ENCODE data around the gene USP49.
A peak's percentile ranks its signal among the peaks of the same experiment; 100 is the strongest.

The USP49 gene

DNA sequence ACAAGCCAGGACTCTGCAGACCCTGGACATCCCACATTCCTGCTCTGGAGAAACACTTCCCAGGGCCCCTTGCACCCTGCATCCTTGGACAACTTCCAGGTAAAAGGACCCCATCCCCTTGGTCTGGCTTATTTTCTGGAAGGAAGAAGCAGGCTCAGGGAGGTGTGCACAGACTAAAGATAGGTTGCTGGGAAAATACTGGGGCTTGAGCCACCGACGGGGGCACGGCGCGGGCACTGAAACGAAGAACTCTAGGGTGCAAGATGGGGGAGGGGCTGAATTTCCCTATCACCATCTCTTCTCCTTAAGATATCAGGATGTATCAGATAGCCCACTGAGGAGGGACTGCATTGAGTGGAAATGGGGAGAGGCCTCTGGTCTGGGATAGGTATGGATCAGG lies 116.3 kb downstream of the USP49 start:
- peaks cover 12% of the 10 kb centered on the region for H3K4me1 ChIP-seq (ENCODE audit: control insufficient read depth, insufficient read depth, low read length)
- no peak overlapping the region for H3K27ac ChIP-seq (ENCODE audit: low read depth, low read length)
- no peaks in the 10 kb centered on the region for H3K9me3 ChIP-seq (ENCODE audit: control insufficient read depth, insufficient read depth, low read depth, low read length)
- peak overlapping the region; percentile 82 for H3K4me3 ChIP-seq (ENCODE audit: low read depth, low read length)
- H3K9ac ChIP-seq (ENCODE audit: low read length), result no peak overlapping the region
- peaks cover 16% of the 10 kb centered on the region for H3K36me3 ChIP-seq (ENCODE audit: control insufficient read depth, insufficient read depth, low read length)
- H3K27me3 ChIP-seq (ENCODE audit: control insufficient read depth, insufficient read depth, low read length), result peaks cover 30% of the 10 kb centered on the region

- no peak overlapping the region for H3K9ac ChIP-seq (ENCODE audit: low read length)
- peaks cover 12% of the 10 kb centered on the region for H3K4me1 ChIP-seq (ENCODE audit: control insufficient read depth, insufficient read depth, low read length)
- H3K27ac ChIP-seq (ENCODE audit: low read depth, low read length), result no peak overlapping the region
- no peaks in the 10 kb centered on the region for H3K9me3 ChIP-seq (ENCODE audit: control insufficient read depth, insufficient read depth, low read depth, low read length)
- no peak overlapping the region for H3K4me3 ChIP-seq (ENCODE audit: low read depth, low read length)
- H3K36me3 ChIP-seq (ENCODE audit: control insufficient read depth, insufficient read depth, low read length), result peaks cover 19% of the 10 kb centered on the region
- peaks cover 19% of the 10 kb centered on the region for H3K27me3 ChIP-seq (ENCODE audit: control insufficient read depth, insufficient read depth, low read length)
Measured at GRCh38 chr6:41777551-41778285, 117.5 kb downstream of the USP49 start.

- no peaks in the 10 kb centered on the region for H3K27me3 ChIP-seq (ENCODE audit: control insufficient read depth, insufficient read depth, low read length)
- peaks cover 38% of the 10 kb centered on the region for H3K36me3 ChIP-seq (ENCODE audit: control insufficient read depth, insufficient read depth, low read length)
- no peak overlapping the region for H3K9ac ChIP-seq (ENCODE audit: low read length)
- H3K4me1 ChIP-seq (ENCODE audit: control insufficient read depth, insufficient read depth, low read length), result peaks cover 7% of the 10 kb centered on the region
- no peak overlapping the region for H3K27ac ChIP-seq (ENCODE audit: low read depth, low read length)
- no peak overlapping the region for H3K4me3 ChIP-seq (ENCODE audit: low read depth, low read length)
- no peaks in the 10 kb centered on the region for H3K9me3 ChIP-seq (ENCODE audit: control insufficient read depth, insufficient read depth, low read depth, low read length)
Measured at GRCh38 chr6:41775293-41775882, 119.8 kb downstream of the USP49 start.

GRCh38 chr6:41774841-41775240 lies 120.3 kb downstream of the USP49 start:
- Histone ChIP-seq H3K27me3 (ENCODE audit: control insufficient read depth, insufficient read depth, low read length) (no peaks in the 10 kb centered on the region), H3K27ac (ENCODE audit: low read depth, low read length) (no peak overlapping the region), H3K4me3 (ENCODE audit: low read depth, low read length) (no peak overlapping the region), H3K4me1 (ENCODE audit: control insufficient read depth, insufficient read depth, low read length) (peaks cover 7% of the 10 kb centered on the region), H3K9me3 (ENCODE audit: control insufficient read depth, insufficient read depth, low read depth, low read length) (no peaks in the 10 kb centered on the region), H3K36me3 (ENCODE audit: control insufficient read depth, insufficient read depth, low read length) (peaks cover 41% of the 10 kb centered on the region), H3K9ac (ENCODE audit: low read length) (no peak overlapping the region)

GRCh38 chr6:41771058-41771983 lies 123.9 kb downstream of the USP49 start:
- no peak overlapping the region for H3K4me3 ChIP-seq (ENCODE audit: low read depth, low read length)
- peaks cover 41% of the 10 kb centered on the region for H3K36me3 ChIP-seq (ENCODE audit: control insufficient read depth, insufficient read depth, low read length)
- no peaks in the 10 kb centered on the region for H3K27me3 ChIP-seq (ENCODE audit: control insufficient read depth, insufficient read depth, low read length)
- H3K4me1 ChIP-seq (ENCODE audit: control insufficient read depth, insufficient read depth, low read length), result peaks cover 19% of the 10 kb centered on the region; the same call in 1 of the 2 replicates
- H3K9me3 ChIP-seq (ENCODE audit: control insufficient read depth, insufficient read depth, low read depth, low read length), result no peaks in the 10 kb centered on the region
- H3K27ac ChIP-seq (ENCODE audit: low read depth, low read length), result no peak overlapping the region
- no peak overlapping the region for H3K9ac ChIP-seq (ENCODE audit: low read length)

DNA sequence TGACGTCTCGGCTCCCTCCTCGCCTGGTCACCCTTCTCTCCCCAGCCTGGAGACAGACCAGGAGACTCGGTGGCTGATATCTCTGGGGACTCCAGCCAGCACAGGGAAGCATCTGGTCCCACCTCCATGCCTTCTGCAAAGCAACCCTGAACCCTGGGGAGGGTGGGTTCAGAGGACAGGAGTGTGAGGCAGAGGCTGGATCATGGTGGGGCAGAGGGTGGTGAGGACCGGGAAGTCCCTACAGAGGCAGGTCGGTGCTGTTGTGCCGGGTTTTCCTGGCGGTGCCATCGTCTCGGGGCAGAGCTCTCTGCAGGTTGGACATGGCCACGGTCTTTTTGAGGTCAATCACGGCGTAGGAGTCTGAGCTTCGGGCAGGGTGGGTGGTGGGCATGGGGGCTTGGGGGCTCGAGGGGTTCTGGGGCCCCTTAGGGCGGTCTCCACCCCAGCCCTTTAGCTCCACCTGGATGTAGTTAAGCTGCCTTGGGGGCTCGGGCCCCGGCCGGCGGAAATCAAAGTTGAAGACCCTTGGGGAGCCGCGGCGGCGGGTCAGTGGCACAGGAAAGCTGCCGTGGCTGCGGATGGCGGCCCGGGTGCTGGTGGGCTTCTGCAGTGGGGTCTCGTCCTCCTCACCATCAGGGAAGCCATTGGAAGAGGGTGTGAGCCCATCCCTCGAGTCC lies 124.7 kb downstream of the USP49 start:
- H3K9ac ChIP-seq (ENCODE audit: low read length), result no peak overlapping the region
- H3K36me3 ChIP-seq (ENCODE audit: control insufficient read depth, insufficient read depth, low read length), result peaks cover 40% of the 10 kb centered on the region
- no peak overlapping the region for H3K27ac ChIP-seq (ENCODE audit: low read depth, low read length)
- peaks cover 19% of the 10 kb centered on the region; the same call in 1 of the 2 replicates for H3K4me1 ChIP-seq (ENCODE audit: control insufficient read depth, insufficient read depth, low read length)
- H3K9me3 ChIP-seq (ENCODE audit: control insufficient read depth, insufficient read depth, low read depth, low read length), result no peaks in the 10 kb centered on the region
- no peak overlapping the region for H3K4me3 ChIP-seq (ENCODE audit: low read depth, low read length)
- H3K27me3 ChIP-seq (ENCODE audit: control insufficient read depth, insufficient read depth, low read length), result no peaks in the 10 kb centered on the region

DNA sequence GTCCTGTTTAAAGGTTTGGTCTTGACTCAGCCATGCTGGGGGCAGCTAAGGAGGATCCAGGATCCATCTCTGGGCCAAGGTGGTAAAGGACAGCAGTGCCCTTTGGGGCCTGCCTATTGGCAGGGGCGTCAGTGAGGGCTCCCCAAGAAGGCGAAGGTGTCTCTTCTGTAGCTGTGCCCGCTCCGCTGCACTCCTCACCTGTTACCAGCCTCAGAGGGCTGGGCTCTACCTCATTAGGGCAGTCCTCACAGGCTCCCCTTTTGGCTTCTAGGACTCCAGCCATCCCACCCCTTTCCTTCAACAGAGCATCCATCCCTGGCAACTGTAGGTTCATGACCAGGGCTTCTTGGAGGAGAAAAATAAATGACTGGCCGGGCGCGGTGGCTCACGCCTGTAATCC lies 125.8 kb downstream of the USP49 start:
- H3K4me1 ChIP-seq (ENCODE audit: control insufficient read depth, insufficient read depth, low read length), result peaks cover 19% of the 10 kb centered on the region; the same call in 1 of the 2 replicates
- no peak overlapping the region for H3K4me3 ChIP-seq (ENCODE audit: low read depth, low read length)
- H3K27me3 ChIP-seq (ENCODE audit: control insufficient read depth, insufficient read depth, low read length), result no peaks in the 10 kb centered on the region
- no peak overlapping the region for H3K27ac ChIP-seq (ENCODE audit: low read depth, low read length)
- no peaks in the 10 kb centered on the region for H3K9me3 ChIP-seq (ENCODE audit: control insufficient read depth, insufficient read depth, low read depth, low read length)
- peaks cover 29% of the 10 kb centered on the region for H3K36me3 ChIP-seq (ENCODE audit: control insufficient read depth, insufficient read depth, low read length)
- no peak overlapping the region for H3K9ac ChIP-seq (ENCODE audit: low read length)

- no peaks in the 10 kb centered on the region for H3K27me3 ChIP-seq (ENCODE audit: control insufficient read depth, insufficient read depth, low read length)
- no peak overlapping the region for H3K27ac ChIP-seq (ENCODE audit: low read depth, low read length)
- peaks cover 19% of the 10 kb centered on the region; the same call in 1 of the 2 replicates for H3K4me1 ChIP-seq (ENCODE audit: control insufficient read depth, insufficient read depth, low read length)
- no peak overlapping the region for H3K4me3 ChIP-seq (ENCODE audit: low read depth, low read length)
- no peaks in the 10 kb centered on the region for H3K9me3 ChIP-seq (ENCODE audit: control insufficient read depth, insufficient read depth, low read depth, low read length)
- H3K9ac ChIP-seq (ENCODE audit: low read length), result no peak overlapping the region
- H3K36me3 ChIP-seq (ENCODE audit: control insufficient read depth, insufficient read depth, low read length), result peaks cover 25% of the 10 kb centered on the region
Measured at GRCh38 chr6:41768545-41769308, 126.4 kb downstream of the USP49 start.

GRCh38 chr6:41767112-41767833 lies 127.9 kb downstream of the USP49 start:
- Histone ChIP-seq H3K9ac (ENCODE audit: low read length) (no peak overlapping the region), H3K9me3 (ENCODE audit: control insufficient read depth, insufficient read depth, low read depth, low read length) (no peaks in the 10 kb centered on the region), H3K4me1 (ENCODE audit: control insufficient read depth, insufficient read depth, low read length) (peaks cover 19% of the 10 kb centered on the region; the same call in 1 of the 2 replicates), H3K27me3 (ENCODE audit: control insufficient read depth, insufficient read depth, low read length) (no peaks in the 10 kb centered on the region), H3K4me3 (ENCODE audit: low read depth, low read length) (no peak overlapping the region), H3K27ac (ENCODE audit: low read depth, low read length) (no peak overlapping the region), H3K36me3 (ENCODE audit: control insufficient read depth, insufficient read depth, low read length) (peaks cover 18% of the 10 kb centered on the region)
